ENCODE results near the gene ARL4D.
"Not testable (repeated sequence)": the region's sequence is repeated elsewhere in the genome, so short reads cannot be mapped to it uniquely, and the experiment has no call there.

Gene ARL4D

GRCh38 chr17:43389046-43389947, 9.5 kb upstream of the ARL4D start:
- in situ Hi-C loops (cut with HindIII; ENCODE audit: low pct_unique_long_range_greater_than_20kb, low sequenced_read_pairs), result no loop called here
- peak; percentile 38 to 89 for DNase-seq (ENCODE audit: low read depth in 1 of 2, low spot score in 1 of 2)
- no peak for TF ChIP-seq JUND (IDR thresholded peaks at IDR 0.05; ENCODE audit: low read depth)

DNA sequence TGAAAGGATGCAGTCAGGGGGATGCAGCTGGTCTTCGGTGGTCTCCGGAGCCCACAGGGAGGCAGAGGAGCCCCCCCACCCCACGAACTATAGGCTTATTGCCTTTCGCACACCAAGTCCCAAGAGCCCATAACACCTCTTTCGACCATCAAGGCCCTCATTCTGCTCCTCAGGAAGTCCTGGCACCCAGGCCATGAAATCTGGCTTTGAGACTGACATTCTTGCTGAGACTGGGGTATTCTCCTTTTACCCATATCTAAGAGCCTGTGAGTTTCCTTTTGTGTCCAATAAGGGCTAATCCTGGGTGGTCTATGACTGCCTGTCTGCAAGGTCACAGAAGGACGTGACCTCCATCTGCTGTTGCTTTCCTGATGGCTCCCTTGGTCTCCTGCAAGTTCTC, 6.4 kb upstream of the ARL4D start:
- TF ChIP-seq JUND (IDR thresholded peaks at IDR 0.05; ENCODE audit: low read depth), result no peak
- in situ Hi-C loops (cut with HindIII; ENCODE audit: low pct_unique_long_range_greater_than_20kb, low sequenced_read_pairs), result no loop called here

GRCh38 chr17:43393944-43394482, 4.8 kb upstream of the ARL4D start:
- TF ChIP-seq JUND (IDR thresholded peaks at IDR 0.05; ENCODE audit: low read depth), result no peak

More for the DNA sequence above, 6.4 kb upstream of the ARL4D start:
- DNase-seq (ENCODE audit: low read depth in 1 of 2, low spot score in 1 of 2), result no peak

DNA sequence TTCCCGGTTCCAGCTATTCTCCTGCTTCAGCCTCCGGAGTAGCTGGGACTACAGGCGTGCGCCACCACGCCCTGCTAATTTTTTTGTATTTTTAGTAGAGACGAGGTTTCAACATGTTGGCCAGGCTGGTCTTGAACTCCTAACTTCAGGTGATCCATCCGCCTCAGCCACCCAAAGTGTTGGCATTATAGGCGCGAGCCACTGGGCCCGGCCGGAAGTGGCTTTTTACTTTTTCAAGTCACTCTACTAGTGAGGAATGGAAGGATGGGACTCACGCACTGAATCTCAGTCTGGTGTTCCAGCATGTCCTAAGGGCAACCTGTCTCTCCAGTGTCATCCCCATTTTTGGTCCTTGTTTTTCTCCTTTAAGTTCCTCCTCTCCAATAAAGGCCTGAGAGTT, 4.1 kb upstream of the ARL4D start:
- in situ Hi-C loops (cut with HindIII; ENCODE audit: low pct_unique_long_range_greater_than_20kb, low sequenced_read_pairs); DNase-seq (ENCODE audit: low read depth in 1 of 2, low spot score in 1 of 2): not testable (repeated sequence)

More at GRCh38 chr17:43393944-43394482, 4.8 kb upstream of the ARL4D start:
- in situ Hi-C loops (cut with HindIII; ENCODE audit: low pct_unique_long_range_greater_than_20kb, low sequenced_read_pairs), result no loop called here
- peak; percentile 70 to 95 for DNase-seq (ENCODE audit: low read depth in 1 of 2, low spot score in 1 of 2)

DNA sequence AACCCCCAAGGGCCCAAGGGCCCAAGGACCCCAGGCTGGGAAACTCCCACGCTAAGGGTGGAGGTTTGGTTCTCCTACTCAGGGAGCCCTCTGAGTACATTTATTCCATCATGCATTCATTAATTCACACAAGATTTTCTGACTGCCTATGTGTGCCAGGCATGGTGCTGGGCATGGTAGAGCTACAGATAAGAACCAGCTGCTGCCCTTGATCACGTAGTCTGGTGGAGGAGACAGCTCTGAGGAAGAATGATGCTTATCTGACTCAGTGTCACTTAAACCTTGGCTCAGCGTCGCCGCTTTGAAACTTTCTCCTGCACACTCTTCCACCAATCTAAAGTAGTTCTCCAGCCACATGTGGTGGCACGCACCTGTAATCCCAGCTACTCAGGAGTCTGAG, 3.6 kb upstream of the ARL4D start:
- in situ Hi-C loops (cut with HindIII; ENCODE audit: low pct_unique_long_range_greater_than_20kb, low sequenced_read_pairs), result no loop called here
- no peak for DNase-seq (ENCODE audit: low read depth in 1 of 2, low spot score in 1 of 2)
- no peak for TF ChIP-seq JUND (IDR thresholded peaks at IDR 0.05; ENCODE audit: low read depth)

- DNase-seq (ENCODE audit: low read depth in 1 of 2, low spot score in 1 of 2), result no peak
- no peak for TF ChIP-seq JUND (IDR thresholded peaks at IDR 0.05; ENCODE audit: low read depth)
- in situ Hi-C loops (cut with HindIII; ENCODE audit: low pct_unique_long_range_greater_than_20kb, low sequenced_read_pairs), result no loop called here
Measured at GRCh38 chr17:43396491-43397060, 2.2 kb upstream of the ARL4D start.

DNA sequence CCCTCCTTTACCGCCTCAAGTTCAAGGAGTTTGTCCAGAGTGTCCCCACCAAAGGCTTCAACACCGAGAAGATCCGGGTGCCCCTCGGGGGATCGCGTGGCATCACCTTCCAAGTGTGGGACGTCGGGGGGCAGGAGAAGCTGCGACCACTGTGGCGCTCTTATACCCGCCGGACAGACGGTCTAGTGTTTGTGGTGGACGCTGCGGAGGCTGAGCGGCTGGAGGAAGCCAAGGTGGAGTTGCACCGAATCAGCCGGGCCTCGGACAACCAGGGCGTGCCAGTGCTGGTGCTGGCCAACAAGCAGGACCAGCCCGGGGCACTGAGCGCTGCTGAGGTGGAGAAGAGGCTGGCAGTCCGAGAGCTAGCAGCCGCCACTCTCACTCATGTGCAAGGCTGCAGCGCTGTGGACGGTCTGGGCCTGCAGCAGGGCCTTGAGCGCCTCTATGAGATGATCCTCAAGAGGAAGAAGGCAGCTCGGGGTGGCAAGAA, 1.1 kb downstream of the ARL4D start:
- no peak for TF ChIP-seq JUND (IDR thresholded peaks at IDR 0.05; ENCODE audit: low read depth)
- in situ Hi-C loops (cut with HindIII; ENCODE audit: low pct_unique_long_range_greater_than_20kb, low sequenced_read_pairs), result no loop called here
- DNase-seq (ENCODE audit: low read depth in 1 of 2, low spot score in 1 of 2), result peak in 1 of 2 experiments; percentile 59

DNA sequence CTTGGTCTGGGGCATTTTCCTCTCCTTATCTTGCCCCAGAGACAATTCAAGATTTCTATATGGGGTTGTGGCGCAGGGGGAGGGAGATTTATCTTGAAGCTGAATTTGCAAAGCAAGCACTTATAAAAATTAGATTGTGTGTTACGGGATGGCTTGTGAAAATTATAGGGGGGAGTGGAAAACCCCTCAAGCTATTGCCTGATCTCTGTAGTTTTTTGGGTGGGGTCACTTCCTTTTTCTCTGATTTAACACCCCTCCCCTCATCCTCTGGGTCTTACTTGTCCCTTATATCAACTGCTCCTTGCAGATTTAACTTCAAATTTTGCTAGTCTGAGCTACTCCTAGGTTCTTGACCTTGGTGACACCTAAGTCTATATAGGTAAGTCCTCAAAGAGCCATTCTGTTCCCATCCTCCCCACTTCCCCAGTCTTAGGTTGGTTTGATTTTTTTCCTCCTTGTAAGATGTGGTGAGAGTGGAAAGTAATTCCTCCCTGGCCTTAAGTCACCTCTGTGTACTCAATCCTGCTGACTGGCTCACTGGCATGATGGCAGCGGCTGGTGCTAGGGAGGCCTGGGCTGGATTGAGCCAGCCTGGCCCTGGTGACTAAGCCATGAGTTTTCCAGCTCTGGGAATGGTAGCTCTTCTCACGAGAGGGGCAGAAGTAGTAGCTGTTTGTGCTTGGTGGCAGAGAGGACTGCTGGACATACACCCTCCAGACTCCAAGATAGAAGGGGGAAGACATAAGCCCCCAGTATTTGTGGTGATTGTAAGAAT, 2.3 kb downstream of the ARL4D start:
- in situ Hi-C loops (cut with HindIII; ENCODE audit: low pct_unique_long_range_greater_than_20kb, low sequenced_read_pairs), result no loop called here
- no peak for DNase-seq (ENCODE audit: low read depth in 1 of 2, low spot score in 1 of 2)
- no peak for TF ChIP-seq JUND (IDR thresholded peaks at IDR 0.05; ENCODE audit: low read depth)

- in situ Hi-C loops (cut with HindIII; ENCODE audit: low pct_unique_long_range_greater_than_20kb, low sequenced_read_pairs), result no loop called here
- TF ChIP-seq JUND (IDR thresholded peaks at IDR 0.05; ENCODE audit: low read depth), result no peak
- DNase-seq (ENCODE audit: low read depth in 1 of 2, low spot score in 1 of 2), result no peak
Measured at GRCh38 chr17:43402078-43402477, 3.3 kb downstream of the ARL4D start.

- no peak for TF ChIP-seq JUND (IDR thresholded peaks at IDR 0.05; ENCODE audit: low read depth)
- in situ Hi-C loops (cut with HindIII; ENCODE audit: low pct_unique_long_range_greater_than_20kb, low sequenced_read_pairs), result no loop called here
- no peak for DNase-seq (ENCODE audit: low read depth in 1 of 2, low spot score in 1 of 2)
Measured at GRCh38 chr17:43402567-43402966, 3.8 kb downstream of the ARL4D start.

GRCh38 chr17:43403846-43404245, 5.1 kb downstream of the ARL4D start:
- in situ Hi-C loops (cut with HindIII; ENCODE audit: low pct_unique_long_range_greater_than_20kb, low sequenced_read_pairs), result no loop called here
- no peak for TF ChIP-seq JUND (IDR thresholded peaks at IDR 0.05; ENCODE audit: low read depth)

GRCh38 chr17:43405861-43406260, 7.1 kb downstream of the ARL4D start:
- no peak for TF ChIP-seq JUND (IDR thresholded peaks at IDR 0.05; ENCODE audit: low read depth)
- DNase-seq (ENCODE audit: low read depth in 1 of 2, low spot score in 1 of 2), result no peak
- in situ Hi-C loops (cut with HindIII; ENCODE audit: low pct_unique_long_range_greater_than_20kb, low sequenced_read_pairs), result no loop called here

More at GRCh38 chr17:43403846-43404245, 5.1 kb downstream of the ARL4D start:
- DNase-seq (ENCODE audit: low read depth in 1 of 2, low spot score in 1 of 2), result no peak
